RPMI7951 (cell line): ENCODE results near the gene MAML3. TPM values are rescaled to one million over a fixed set of nuclear protein-coding genes. Genes with fewer than 3 reads are reported as not detected.

ENCODE experiments used
- DNase-seq: peaks from one replicate; pipeline ENCODE4 v3.0.0-alpha.2; 2012; ENCODE audit warnings: low read depth
- total RNA-seq: library from RNA; depleted of rRNA; stranded (reverse); fragments of >200 nt; shearing (Covaris generic); gene quantifications from 2 replicates; pipeline ENCODE4 v1.2.3, GENCODE V29; 2014

Gene MAML3
- total RNA-seq, 1 experiment from 2014 or later, result 3.2 TPM

- DNase-seq, result no peak
Measured at GRCh38 chr4:140156529-140157171, 2.7 kb upstream of the MAML3 start.

- no peak for DNase-seq
Measured at GRCh38 chr4:140154572-140154891, 548 bp upstream of the MAML3 start.

GRCh38 chr4:140153419-140153717 lies 616 bp downstream of the MAML3 start:
- DNase-seq, result no peak

GRCh38 chr4:140152751-140153418 lies 1.1 kb downstream of the MAML3 start:
- DNase-seq, result peak; percentile 44

GRCh38 chr4:140152013-140152703 lies 1.8 kb downstream of the MAML3 start:
- DNase-seq, result no peak

GRCh38 chr4:140151699-140152012 lies 2.3 kb downstream of the MAML3 start:
- peak; percentile 80 for DNase-seq

GRCh38 chr4:140150886-140151698 lies 2.9 kb downstream of the MAML3 start:
- DNase-seq, result peak; percentile 94

GRCh38 chr4:140150636-140150885 lies 3.4 kb downstream of the MAML3 start:
- DNase-seq, result no peak

- DNase-seq, result peak; percentile 49
Measured at GRCh38 chr4:140149846-140150635, 3.9 kb downstream of the MAML3 start.

- no peak for DNase-seq
Measured at GRCh38 chr4:140144050-140144449, 9.9 kb downstream of the MAML3 start.

GRCh38 chr4:140141210-140141835 lies 12.7 kb downstream of the MAML3 start:
- no peak for DNase-seq

GRCh38 chr4:140140566-140140965 lies 13.4 kb downstream of the MAML3 start:
- DNase-seq, result no peak

GRCh38 chr4:140138428-140138827 lies 15.6 kb downstream of the MAML3 start:
- DNase-seq, result no peak

GRCh38 chr4:140137671-140138070 lies 16.3 kb downstream of the MAML3 start:
- no peak for DNase-seq

- peak; percentile 73 for DNase-seq
Measured at GRCh38 chr4:140136509-140136908, 17.5 kb downstream of the MAML3 start.

- peak; percentile 71 for DNase-seq
Measured at GRCh38 chr4:140135529-140136088, 18.4 kb downstream of the MAML3 start.

- DNase-seq, result no peak
Measured at GRCh38 chr4:140134746-140135425, 19.1 kb downstream of the MAML3 start.

- no peak for DNase-seq
Measured at GRCh38 chr4:140133576-140133975, 20.4 kb downstream of the MAML3 start.

- DNase-seq, result no peak
Measured at GRCh38 chr4:140131675-140132229, 22.2 kb downstream of the MAML3 start.

- peak; percentile 41 for DNase-seq
Measured at GRCh38 chr4:140130677-140131076, 23.3 kb downstream of the MAML3 start.
